Measurements from ENCODE around the gene ABO.
"Not testable (repeated sequence)": the region's sequence is repeated elsewhere in the genome, so short reads cannot be mapped to it uniquely, and the experiment has no call there.

Gene ABO

GRCh38 chr9:133275105-133276000 lies at the start of gene ABO:
Gene ABO (minus strand): TSS chr9:133275201.
- peaks cover 51 to 57% of the 10 kb centered on the region in 2 donors for H3K27me3 Mint-ChIP-seq
- no peaks in the 10 kb centered on the region for H3K4me1 Mint-ChIP-seq
- ATAC-seq (replicated peaks) (peak in 1 of 2 donors; percentile 48), DNase-seq (no peak)
- no peaks in the 10 kb centered on the region for H3K36me3 Mint-ChIP-seq
- peak within 1 kb of the TSS in 1 of 2 donors; percentile 39 for H3K4me3 Mint-ChIP-seq
- peaks cover 5 to 10% of the 10 kb centered on the region in 2 donors for H3K9me3 Mint-ChIP-seq
- no peak within 1 kb of the TSS for H3K27ac Mint-ChIP-seq

- H3K36me3 Mint-ChIP-seq: peaks cover 13 to 22% of the 10 kb centered on the region in 2 donors
- peaks cover 0 to 1% of the 10 kb centered on the region in 2 donors for H3K9me3 Mint-ChIP-seq
- ATAC-seq (replicated peaks) (no peak), DNase-seq (no peak)
- H3K4me3 Mint-ChIP-seq: no peak overlapping the region
- H3K27ac Mint-ChIP-seq: no peak overlapping the region
- H3K4me1 Mint-ChIP-seq: peaks cover 2 to 9% of the 10 kb centered on the region in 2 donors
- H3K27me3 Mint-ChIP-seq: peaks cover 3 to 4% of the 10 kb centered on the region in 2 donors
Observed at GRCh38 chr9:133323991-133324703, 49.1 kb upstream of the ABO start.

DNA sequence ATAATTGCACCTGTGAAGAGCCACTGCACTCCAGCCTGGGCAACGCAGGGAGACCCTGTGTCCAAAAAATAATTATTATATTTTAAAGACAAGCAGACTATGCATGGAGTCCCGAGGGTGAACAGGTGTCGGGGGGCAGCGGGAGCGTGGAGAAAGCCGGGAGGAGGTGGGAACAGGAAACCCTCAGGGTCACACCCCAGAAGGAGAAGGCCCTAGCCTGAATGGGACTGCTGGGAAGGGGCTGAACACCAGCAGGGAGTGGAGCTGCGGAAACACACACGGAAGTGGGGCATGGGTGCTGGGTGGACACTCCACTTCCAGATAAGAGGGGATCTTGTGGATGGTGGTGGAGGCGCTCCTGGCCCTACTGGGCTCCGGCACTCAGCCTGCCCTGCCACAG lies 48.2 kb upstream of the ABO start:
- Mint-ChIP-seq H3K4me1 (no peaks in the 10 kb centered on the region), H3K36me3 (peaks cover 4 to 14% of the 10 kb centered on the region in 2 donors), H3K27ac (no peak overlapping the region), H3K27me3 (peaks cover 3 to 4% of the 10 kb centered on the region in 2 donors), H3K4me3 (no peak overlapping the region), H3K9me3 (peaks cover 0 to 1% of the 10 kb centered on the region in 2 donors)
- ATAC-seq (replicated peaks) (no peak), DNase-seq (no peak)

GRCh38 chr9:133322701-133323100 lies 47.7 kb upstream of the ABO start:
- peaks cover 0 to 1% of the 10 kb centered on the region in 2 donors for H3K9me3 Mint-ChIP-seq
- no peak overlapping the region for H3K27ac Mint-ChIP-seq
- H3K36me3 Mint-ChIP-seq: peaks cover 2 to 10% of the 10 kb centered on the region in 2 donors
- H3K27me3 Mint-ChIP-seq: peaks cover 3 to 9% of the 10 kb centered on the region in 2 donors
- H3K4me1 Mint-ChIP-seq: no peaks in the 10 kb centered on the region
- no peak overlapping the region for H3K4me3 Mint-ChIP-seq
- ATAC-seq (replicated peaks) (no peak), DNase-seq (no peak)

GRCh38 chr9:133321411-133321935 lies 46.5 kb upstream of the ABO start:
- ATAC-seq (replicated peaks): no peak
- H3K27ac Mint-ChIP-seq: no peak overlapping the region
- no peak overlapping the region for H3K4me3 Mint-ChIP-seq
- peaks cover 3 to 20% of the 10 kb centered on the region in 2 donors for H3K27me3 Mint-ChIP-seq
- H3K9me3 Mint-ChIP-seq: peaks cover 0 to 1% of the 10 kb centered on the region in 2 donors
- H3K36me3 Mint-ChIP-seq: peaks cover 2 to 9% of the 10 kb centered on the region in 2 donors
- H3K4me1 Mint-ChIP-seq: no peaks in the 10 kb centered on the region
- no peak for DNase-seq

DNA sequence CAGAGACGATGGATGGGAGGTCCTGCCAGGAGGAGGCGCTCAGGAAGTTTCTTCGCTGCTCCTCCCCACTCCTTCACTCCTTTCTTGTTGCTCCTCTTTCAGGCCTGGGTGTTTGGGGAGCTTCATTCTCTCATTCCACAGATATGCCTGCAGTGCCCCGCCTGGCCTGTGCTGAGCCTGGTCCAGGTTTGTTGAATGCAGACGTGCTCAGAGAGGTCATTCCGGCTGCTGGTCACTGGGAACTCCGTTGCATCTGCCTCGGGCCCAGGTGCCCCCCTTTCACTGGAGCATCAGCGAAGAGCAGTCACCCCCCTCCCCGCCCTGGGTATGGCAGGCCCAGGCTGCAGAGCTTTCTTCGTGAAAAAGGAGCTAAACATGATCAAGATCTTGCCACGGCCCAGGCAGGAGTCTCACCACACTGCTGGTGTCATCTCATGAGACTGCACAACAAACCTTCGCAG lies 45.5 kb upstream of the ABO start:
- DNase-seq: no peak
- Mint-ChIP-seq H3K4me3 (no peak overlapping the region), H3K27me3 (peaks cover 3 to 20% of the 10 kb centered on the region in 2 donors), H3K27ac (no peak overlapping the region), H3K4me1 (no peaks in the 10 kb centered on the region), H3K9me3 (peaks cover 0 to 3% of the 10 kb centered on the region in 2 donors), H3K36me3 (peaks cover 2 to 6% of the 10 kb centered on the region in 2 donors)
- ATAC-seq (replicated peaks): no peak

DNA sequence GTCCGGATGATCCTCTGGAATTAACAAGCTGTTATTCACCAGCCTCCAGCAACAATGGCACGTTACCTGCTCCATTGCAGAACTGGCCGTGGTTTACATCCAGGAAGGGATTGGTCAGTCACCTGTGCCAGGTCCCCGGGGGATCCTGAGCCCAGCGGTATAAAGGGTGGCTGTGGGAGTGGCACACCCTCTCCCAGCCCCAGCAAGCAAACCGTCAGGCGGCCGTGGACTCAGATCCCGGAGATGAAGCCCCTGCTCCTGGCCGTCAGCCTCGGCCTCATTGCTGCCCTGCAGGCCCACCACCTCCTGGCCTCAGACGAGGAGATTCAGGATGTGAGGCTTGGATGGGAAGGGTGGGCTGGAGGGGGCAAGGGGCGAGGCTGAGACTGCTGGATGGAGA lies 42.5 kb upstream of the ABO start:
- not testable (repeated sequence) for ATAC-seq (replicated peaks); H3K27ac Mint-ChIP-seq; H3K4me1 Mint-ChIP-seq; H3K4me3 Mint-ChIP-seq; DNase-seq; H3K36me3 Mint-ChIP-seq; H3K9me3 Mint-ChIP-seq
- peaks cover 3 to 20% of the 10 kb centered on the region in 2 donors for H3K27me3 Mint-ChIP-seq

DNA sequence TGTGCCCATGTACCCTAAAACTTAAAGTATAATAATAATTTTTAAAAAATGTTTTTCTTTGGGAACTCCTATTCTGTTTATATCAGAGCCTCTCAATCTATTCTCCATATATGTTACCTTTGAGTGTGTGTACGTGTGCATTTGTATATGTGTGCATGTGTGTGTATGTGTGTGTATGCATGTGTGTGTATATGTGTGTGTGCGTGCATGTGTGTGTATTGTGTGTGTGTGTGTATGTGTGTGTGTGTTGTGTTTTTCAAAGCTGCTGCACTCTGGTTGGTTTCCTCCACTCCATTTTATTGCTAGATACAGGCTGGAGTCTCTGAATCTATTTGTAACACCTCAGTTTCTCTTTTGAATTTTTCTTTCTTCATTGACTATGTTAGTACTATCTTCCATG lies 41.0 kb upstream of the ABO start:
- Mint-ChIP-seq H3K4me1 (no peaks in the 10 kb centered on the region), H3K4me3 (no peak overlapping the region), H3K27me3 (peaks cover 0 to 17% of the 10 kb centered on the region in 2 donors), H3K27ac (no peak overlapping the region), H3K36me3 (no peaks in the 10 kb centered on the region), H3K9me3 (peaks cover 0 to 1% of the 10 kb centered on the region in 2 donors)
- DNase-seq: no peak
- no peak for ATAC-seq (replicated peaks)

DNA sequence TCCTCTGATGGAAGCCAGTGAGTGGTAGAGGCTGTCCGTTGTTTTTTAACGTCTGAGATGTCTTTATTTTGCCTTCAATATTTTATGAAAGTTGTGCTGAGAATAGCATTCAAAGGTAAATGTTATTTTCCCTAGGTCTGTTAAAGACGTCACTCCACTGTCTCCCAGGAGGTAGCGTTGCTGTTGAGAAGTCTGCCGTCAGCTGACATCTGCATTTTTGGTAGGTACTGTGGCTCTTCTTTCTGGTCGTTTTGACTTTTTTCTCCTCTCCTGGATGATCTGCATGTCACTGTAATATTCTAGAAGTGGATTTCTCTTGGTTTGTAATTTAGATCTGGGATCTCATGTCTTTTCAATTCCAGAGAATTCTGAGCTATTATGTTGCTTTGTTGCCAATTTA lies 34.6 kb upstream of the ABO start:
- H3K4me1 Mint-ChIP-seq: no peaks in the 10 kb centered on the region
- no peak for ATAC-seq (replicated peaks)
- no peaks in the 10 kb centered on the region for H3K36me3 Mint-ChIP-seq
- H3K4me3 Mint-ChIP-seq: no peak overlapping the region
- peaks cover 0 to 6% of the 10 kb centered on the region in 2 donors for H3K9me3 Mint-ChIP-seq
- H3K27ac Mint-ChIP-seq: no peak overlapping the region
- peaks cover 22 to 40% of the 10 kb centered on the region in 2 donors for H3K27me3 Mint-ChIP-seq
- DNase-seq: no peak

DNA sequence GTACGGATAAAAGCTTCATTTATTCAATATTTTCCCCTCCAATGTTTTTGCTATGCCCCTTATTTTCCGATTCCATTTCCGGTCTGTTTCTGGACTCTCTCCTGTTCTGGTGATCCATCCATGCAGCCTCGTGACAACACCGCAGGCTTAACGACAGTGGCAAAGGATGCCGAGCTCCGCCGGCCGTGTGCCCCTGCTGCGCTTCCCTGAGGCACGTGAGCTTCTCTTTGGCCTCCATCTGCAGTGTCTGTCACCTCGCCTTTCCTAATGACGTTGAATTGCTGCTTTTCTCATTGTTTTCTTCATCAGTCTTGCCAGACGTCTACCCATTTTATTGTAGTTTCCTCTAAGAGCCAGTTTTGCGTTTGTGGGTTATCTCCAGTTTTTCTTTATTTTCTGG lies 32.3 kb upstream of the ABO start:
- no peak overlapping the region for H3K27ac Mint-ChIP-seq
- peaks cover 0 to 6% of the 10 kb centered on the region in 2 donors for H3K9me3 Mint-ChIP-seq
- no peaks in the 10 kb centered on the region for H3K4me1 Mint-ChIP-seq
- DNase-seq (no peak), ATAC-seq (replicated peaks) (no peak)
- no peaks in the 10 kb centered on the region for H3K36me3 Mint-ChIP-seq
- no peak overlapping the region for H3K4me3 Mint-ChIP-seq
- H3K27me3 Mint-ChIP-seq: peaks cover 22 to 41% of the 10 kb centered on the region in 2 donors

GRCh38 chr9:133306242-133307204 lies 31.5 kb upstream of the ABO start:
- Mint-ChIP-seq H3K9me3 (peaks cover 0 to 6% of the 10 kb centered on the region in 2 donors), H3K36me3 (no peaks in the 10 kb centered on the region), H3K27me3 (peaks cover 27 to 41% of the 10 kb centered on the region in 2 donors), H3K4me3 (no peak overlapping the region), H3K27ac (no peak overlapping the region), H3K4me1 (no peaks in the 10 kb centered on the region)
- ATAC-seq (replicated peaks) (no peak), DNase-seq (no peak)

- H3K4me3 Mint-ChIP-seq: no peak overlapping the region
- peaks cover 0 to 6% of the 10 kb centered on the region in 2 donors for H3K9me3 Mint-ChIP-seq
- H3K36me3 Mint-ChIP-seq: no peaks in the 10 kb centered on the region
- no peaks in the 10 kb centered on the region for H3K4me1 Mint-ChIP-seq
- ATAC-seq (replicated peaks) (no peak), DNase-seq (no peak)
- H3K27me3 Mint-ChIP-seq: peaks cover 27 to 41% of the 10 kb centered on the region in 2 donors
- no peak overlapping the region for H3K27ac Mint-ChIP-seq
Observed at GRCh38 chr9:133305731-133306130, 30.7 kb upstream of the ABO start.

DNA sequence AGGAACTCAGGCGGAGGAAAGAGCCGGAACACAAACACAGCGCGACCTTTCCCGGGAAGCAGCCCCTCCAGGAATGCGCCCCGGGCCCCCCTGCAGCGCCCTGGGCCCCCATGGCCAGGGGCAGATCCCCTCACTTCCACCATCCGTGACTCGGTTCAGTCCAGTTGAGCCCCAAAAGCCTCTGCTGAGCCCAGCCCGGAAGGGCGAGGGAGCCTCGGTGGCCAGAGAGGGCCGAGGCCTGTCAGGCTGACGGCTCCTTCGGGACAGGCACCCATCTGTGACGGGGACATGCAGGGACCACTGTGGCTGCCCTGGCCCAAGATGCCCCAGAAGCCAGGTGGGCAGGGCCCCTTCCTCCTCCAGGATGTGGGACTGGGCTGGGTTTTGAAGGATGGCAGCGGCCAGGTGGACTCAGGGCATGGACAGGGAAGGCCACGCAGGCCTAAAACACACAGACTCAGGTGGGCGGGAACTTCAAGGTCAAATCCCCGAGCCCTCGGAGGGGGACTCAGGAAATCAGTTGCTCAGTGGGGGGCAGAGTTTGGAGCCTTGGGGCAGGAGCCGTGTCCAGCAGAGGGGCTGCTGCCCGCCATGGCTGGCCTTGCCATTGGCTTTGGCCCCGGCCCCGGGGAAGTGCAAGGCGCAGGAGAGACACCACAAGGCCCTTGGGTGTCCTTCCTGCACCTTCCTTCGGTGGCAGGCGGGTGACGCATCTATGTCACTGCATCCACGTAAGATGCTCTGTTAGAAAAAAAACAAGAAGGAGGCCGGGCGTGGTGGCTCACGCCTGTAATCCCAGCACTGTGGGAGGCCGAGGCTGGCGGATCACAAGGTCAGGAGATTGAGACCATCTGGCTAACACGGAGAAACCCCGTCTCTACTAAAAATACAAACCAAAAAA lies 29.7 kb upstream of the ABO start:
- Mint-ChIP-seq H3K4me1 (no peaks in the 10 kb centered on the region), H3K27me3 (peaks cover 25 to 37% of the 10 kb centered on the region in 2 donors), H3K27ac (no peak overlapping the region), H3K9me3 (peaks cover 0 to 4% of the 10 kb centered on the region in 2 donors), H3K4me3 (no peak overlapping the region), H3K36me3 (no peaks in the 10 kb centered on the region)
- no peak for ATAC-seq (replicated peaks)
- DNase-seq: no peak
